ENCODE measurements around the gene SLC6A13.

DNA sequence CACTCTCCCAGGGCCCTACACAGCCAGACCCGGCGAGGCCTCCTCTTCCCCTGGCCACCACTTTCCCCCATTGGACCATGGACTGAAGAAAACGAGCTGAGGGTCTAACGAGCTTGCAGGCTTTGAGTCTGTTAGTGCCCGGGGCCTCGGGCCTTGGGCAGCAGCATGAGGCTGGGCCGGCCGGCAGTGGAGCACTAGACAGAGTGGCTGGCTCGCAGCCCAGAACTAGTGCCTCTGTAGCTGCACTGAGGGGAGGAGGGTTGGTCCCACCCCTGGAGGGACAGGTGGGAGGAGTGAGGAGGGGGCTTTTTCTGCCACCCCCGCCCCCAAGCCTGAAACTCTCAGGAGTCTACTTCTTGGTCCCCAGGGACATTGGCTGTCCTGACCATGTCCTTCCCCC lies 87.4 kb downstream of the SLC6A13 start:
- TF ChIP-seq, protein P1, sequence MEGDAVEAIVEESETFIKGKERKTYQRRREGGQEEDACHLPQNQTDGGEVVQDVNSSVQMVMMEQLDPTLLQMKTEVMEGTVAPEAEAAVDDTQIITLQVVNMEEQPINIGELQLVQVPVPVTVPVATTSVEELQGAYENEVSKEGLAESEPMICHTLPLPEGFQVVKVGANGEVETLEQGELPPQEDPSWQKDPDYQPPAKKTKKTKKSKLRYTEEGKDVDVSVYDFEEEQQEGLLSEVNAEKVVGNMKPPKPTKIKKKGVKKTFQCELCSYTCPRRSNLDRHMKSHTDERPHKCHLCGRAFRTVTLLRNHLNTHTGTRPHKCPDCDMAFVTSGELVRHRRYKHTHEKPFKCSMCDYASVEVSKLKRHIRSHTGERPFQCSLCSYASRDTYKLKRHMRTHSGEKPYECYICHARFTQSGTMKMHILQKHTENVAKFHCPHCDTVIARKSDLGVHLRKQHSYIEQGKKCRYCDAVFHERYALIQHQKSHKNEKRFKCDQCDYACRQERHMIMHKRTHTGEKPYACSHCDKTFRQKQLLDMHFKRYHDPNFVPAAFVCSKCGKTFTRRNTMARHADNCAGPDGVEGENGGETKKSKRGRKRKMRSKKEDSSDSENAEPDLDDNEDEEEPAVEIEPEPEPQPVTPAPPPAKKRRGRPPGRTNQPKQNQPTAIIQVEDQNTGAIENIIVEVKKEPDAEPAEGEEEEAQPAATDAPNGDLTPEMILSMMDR (IDR thresholded peaks at IDR 0.05; ENCODE audit: borderline replicate concordance, extremely low read depth, low read length, poor library complexity, severe bottlenecking) = no peak
- no peak for TF ChIP-seq EZH2 (IDR thresholded peaks at IDR 0.05; ENCODE audit: borderline replicate concordance, low read depth, low read length, severe bottlenecking)
